GM18861 (cell line): ENCODE data around the gene CBFB.

ENCODE experiments used
- ATAC-seq: cut with Tn5 transposase; IDR thresholded peaks from one replicate; pipeline ENCODE4 v1.9.1; 2021; ENCODE audit not compliant: unreplicated experiment

Gene CBFB

DNA sequence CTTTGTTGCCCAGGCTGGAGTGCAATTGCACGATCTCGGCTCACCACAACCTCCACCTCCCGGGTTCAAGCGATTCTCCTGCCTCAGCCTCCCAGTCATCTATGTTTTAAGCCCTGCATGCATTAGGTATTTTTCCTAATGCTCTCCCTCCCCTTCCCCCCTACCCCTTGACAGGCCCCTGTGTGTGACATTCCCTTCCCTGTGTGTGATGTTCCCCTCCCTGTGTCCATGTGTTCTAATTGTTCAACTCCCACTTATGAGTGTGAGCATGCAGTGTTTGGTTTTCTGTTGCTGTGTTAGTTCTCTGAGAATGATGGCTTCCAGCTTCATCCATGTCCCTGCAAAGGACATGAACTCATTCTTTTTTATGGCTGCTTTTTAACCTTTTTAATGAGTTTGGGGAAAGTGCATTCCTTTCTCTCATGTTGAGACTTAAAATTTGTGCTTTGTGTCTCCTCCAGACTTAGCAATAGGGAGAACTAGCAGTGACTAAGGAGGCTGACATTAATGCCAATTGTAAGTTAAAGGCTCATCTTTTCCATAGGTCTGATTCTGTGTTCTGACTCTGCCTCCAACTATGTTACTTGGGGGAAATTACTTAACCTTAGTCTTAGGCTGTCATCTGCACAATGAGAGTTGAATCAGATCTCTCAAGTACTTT lies 63.1 kb downstream of the CBFB start:
- ATAC-seq: no peak

DNA sequence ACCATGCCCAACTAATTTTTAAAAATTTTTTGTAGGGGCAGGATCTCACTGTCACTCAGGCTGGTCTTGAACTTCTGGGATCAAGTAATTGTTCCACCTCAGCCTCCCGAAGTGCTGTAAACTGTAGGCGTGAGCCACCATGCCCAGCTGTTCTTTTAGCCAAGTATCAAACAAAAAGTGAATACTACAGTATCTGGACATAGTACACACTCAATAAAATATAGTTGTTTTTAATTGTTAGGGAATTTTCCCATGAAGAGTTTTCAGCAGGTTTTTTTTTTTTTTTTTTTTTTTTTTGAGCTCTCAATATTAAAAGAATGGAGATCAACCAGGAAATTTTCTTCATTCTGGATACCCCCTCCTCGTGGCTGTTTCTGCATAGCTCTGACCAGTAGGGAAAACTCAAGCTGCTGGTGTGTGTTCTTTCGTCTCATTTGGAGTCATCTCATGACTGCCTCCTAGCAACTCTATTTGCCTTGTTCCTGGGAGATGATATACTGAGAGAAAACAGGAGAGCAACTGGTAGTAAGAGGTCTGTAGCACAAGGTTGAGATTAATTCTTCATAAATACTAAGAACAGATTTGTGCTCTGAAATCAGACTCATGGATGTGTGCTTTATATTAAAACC lies 64.3 kb downstream of the CBFB start:
- ATAC-seq: no peak

DNA sequence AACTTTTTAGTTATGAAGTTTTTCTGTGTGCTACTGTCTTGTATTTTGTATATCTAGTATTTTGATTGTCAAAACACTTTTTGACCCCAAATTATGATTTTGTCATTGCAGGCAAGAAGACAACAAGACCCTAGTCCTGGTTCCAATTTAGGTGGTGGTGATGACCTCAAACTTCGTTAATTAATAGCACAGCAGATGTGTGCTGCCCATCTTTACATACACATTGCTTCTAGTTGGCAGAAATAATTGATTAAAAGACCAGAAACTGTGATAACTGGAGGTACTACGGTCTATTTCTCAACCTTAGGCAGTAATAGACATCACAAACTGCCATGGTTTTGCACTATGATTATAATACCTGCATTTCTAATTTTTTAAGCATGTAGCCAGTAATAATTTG lies 69.7 kb downstream of the CBFB start:
- ATAC-seq: no peak

DNA sequence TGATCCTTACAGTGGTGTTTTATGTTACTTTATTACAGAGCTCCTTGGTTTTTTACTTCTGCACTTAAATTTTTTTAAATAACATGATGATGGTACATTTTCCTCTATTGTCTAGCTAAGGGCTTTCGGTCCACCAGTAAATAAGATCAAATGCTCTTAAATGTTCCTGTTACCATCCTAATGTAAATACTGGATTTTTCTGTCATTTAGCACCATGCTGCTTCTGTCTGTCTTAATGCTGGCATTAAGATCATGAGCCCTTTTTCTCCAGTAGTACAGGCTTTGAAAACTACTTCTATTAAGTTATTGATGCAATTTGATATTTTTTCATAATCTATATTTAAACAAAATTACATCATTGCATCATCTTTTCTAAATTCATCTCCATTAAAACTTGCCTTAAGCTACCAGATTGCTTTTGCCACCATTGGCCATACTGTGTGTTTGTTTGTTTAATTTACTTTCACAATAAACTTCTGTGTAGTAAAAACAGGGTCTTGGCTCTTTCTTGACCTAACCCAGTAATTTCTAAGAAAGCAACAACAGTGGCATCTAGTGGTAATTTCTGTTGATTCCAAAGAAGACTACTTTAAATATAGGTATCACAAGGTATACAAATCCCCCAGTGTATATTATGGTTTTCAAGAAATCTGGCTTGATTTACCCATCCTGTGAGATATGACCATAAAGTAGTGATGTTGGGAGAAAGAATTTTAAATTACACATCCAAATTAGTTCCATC lies 71.8 kb downstream of the CBFB start:
- no peak for ATAC-seq

DNA sequence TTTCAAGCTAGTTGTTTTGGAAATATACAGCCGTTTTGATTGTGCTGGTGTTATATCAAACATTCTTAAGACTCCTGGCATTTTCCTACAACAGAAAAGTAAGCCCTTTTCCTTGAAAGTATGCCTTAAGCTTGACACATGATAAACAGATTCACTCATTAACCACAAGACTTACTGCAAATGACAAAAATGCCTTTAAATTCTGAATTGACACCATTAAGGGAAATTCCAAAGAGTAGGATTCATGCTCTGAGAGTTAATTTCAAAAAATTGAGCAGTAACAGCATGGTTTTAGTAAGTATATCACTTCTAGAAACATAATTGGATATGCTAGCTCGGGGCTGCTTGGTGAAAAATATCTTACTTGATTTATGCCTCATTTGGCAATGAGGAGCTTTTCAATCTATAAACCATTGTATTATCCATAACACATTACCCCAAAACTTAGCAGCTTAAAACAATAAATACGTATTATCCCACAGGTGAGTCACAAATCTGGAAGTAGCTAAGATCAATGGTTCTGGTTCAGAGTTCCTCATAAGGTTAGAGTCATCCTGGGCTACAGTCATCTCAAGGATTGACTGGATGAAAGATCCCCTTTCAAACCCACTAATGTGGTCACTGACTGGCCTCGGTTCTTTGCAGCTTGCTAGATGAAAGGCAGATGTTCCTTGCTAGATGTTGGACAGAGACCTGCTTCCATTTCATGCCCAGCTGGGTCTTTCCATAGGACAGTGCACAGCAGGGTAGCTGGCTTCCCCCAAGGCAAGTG lies 72.5 kb downstream of the CBFB start:
- no peak for ATAC-seq

DNA sequence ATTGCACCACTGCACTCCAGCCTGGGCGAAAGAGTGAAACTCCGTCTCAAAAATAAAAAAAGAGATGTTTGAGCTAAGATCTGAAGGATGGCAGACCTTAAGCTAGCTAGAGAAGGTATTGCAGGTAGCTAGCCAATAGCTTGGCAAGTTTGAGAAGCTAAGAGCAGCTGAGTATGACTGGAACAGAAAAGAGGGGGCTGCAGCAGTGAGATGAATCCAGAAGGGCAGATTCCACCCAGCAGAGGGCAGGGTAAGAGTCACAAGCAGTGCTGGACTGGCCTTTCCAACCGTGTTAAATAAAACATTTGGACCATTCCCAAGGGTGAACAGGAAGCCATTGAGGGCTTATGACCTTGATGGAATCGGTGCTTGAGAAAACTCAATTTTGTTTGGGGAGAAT lies 75.1 kb downstream of the CBFB start:
- ATAC-seq: no peak

DNA sequence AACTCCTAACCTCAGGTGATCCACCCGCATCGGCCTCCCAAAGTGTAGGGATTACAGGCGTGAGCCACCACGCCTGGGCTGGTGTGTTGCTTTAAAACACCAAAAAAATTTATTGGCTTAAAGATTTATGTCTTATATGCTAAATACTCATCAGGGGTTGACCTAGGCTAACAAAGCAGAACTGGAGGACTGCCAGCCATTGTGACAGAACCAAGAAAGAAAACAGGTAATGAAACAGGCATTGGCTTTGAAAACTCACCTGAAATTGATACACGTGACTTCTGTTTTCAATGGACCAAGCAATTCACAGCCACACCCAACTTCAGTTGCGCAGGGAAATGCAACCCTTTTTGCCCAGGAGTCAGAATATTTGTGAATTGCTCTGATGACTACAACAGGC lies 75.9 kb downstream of the CBFB start:
- ATAC-seq: no peak

DNA sequence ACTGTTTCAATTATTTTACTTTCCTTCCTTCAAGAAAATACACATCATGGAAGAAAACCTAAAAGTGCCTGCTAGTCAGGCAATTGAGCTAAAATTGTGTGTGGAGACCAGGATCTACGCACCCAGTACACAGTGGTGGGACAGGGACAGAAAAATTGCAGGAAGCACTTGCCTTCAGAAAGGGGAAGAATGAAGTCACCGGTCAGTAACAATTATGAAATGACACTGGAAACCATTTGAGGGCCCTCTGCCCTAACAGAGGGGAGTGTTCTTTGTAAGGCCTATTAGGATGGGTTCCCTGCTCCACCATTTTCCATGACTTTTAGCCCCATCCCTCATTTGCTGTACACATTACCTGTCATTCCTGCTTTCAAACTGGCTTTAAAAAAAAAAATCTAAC lies 76.3 kb downstream of the CBFB start:
- ATAC-seq: no peak

DNA sequence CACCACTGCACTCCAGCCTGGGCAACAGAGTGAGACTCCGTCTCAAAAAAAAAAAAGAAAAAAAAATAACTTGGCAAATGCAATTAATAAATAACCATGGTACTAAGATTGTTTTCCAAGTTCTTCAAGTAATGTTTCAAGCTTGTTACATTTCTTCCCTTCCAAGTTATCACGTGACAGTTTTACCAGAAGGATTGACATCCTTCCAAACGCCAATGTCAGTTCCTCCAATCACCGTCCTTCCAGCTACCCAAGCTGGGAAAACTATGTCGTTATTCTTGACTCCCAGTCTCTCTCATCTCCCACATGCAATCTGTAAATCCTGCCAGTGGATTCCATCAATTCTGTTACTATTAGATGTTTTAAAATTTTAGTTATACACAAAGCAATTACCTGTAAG lies 76.9 kb downstream of the CBFB start:
- ATAC-seq: no peak

DNA sequence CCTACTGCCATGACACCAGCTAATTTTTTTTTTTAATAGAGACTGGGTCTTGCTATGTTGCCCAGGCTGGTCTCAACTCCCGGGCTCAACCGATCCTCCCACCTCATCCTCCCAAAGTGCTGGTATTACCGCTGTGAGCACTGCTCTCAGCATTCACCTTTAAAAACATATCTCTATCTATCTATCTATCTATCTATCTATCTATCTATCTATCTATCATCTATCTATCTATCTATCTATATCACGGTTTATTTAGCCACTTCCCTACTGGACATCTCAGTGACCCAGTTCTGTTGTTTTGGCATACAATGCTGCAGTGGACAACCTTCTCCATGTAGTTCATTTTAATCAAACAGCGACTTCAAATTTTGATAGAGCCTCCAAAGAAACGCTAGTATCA lies 79.5 kb downstream of the CBFB start:
- no peak for ATAC-seq

DNA sequence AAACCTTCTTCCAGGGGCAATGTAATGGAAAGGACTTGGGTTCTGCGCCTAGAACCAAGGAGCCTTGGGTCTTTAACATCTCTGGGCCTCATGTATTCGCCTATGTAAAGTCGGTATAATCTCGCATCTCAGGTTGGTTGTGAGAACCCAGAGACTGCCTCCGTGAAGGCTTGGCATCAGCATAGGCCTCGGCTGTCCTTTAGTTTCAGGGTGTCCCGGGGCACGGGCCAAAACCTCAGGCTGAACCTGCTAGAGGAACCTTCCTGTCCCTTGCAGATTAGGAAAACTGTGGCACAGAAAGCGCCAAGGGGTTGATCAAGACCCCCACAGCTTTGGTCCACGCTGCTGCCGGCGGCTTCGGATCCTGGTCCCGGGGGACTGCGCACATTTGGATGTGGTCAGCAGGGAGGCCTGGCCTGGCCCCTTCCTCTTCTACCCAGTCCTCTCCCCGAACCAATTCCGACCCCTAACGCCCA lies 80.0 kb downstream of the CBFB start:
- no peak for ATAC-seq

DNA sequence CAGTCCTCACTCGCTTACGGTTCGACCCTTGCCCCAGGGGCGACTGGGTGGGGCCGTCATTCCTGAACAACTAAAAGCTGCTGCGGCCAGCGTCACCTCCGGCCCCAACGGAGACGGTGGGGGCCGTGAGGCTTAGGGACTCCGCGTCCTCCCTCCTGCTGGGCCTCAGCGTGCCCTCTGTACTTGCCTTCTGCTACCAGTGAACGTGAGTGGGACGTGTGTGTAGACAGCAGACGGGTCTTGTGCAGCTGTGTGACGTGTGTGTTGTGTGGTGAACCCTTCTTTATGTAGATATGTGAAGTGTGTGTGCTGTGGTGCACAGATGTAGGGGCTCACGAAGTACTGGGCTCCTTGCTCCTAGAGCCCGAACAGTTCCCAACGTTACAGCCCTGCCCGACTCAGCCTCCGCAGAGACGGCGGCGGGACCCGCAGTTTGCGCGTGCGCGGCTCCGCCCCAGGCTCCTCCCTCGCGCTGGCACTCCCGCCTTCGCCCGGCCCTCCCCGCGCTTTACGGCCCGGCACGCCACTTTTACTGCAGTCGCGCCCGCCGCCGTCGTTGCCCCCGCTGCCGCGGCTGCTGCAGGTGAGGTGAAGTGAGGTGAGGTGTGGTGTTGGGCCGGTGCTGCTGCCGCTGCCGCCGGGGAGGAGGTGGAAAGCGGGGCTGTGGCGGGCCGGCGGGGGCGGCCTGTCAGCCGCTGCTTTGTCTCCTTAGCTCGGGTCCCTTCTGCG lies 80.6 kb downstream of the CBFB start, which contains the start of gene PHAF1:
Gene PHAF1, plus strand, starts transcription at position 535 of the 729 bp plus-strand sequence. CDS start 235 bp downstream, outside the sequence.
- peak; percentile 58 for ATAC-seq

DNA sequence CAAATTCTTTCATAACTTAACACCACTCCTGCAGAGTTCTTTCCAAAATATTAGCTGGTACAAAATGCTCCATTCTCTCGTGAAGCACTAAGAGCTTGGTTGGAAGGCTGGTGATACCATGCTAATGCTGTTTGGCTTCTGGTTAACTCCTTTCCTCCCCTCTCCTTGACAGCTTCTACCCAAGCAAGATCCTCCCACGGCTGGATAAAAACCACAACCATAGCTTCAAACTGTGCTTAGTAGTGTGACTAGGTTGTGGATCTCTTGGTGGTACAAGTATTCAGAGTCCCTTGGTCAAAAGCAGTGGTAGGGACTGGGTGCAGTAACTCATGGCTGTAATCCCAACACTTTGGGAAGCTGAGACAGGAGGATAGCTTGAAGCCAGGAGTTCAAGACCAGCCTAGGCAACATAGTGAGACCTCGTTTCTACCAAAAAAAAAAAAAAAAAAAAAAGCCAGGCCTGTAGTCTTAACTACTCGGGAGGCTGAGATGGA lies 83.0 kb downstream of the CBFB start:
- ATAC-seq: no peak

DNA sequence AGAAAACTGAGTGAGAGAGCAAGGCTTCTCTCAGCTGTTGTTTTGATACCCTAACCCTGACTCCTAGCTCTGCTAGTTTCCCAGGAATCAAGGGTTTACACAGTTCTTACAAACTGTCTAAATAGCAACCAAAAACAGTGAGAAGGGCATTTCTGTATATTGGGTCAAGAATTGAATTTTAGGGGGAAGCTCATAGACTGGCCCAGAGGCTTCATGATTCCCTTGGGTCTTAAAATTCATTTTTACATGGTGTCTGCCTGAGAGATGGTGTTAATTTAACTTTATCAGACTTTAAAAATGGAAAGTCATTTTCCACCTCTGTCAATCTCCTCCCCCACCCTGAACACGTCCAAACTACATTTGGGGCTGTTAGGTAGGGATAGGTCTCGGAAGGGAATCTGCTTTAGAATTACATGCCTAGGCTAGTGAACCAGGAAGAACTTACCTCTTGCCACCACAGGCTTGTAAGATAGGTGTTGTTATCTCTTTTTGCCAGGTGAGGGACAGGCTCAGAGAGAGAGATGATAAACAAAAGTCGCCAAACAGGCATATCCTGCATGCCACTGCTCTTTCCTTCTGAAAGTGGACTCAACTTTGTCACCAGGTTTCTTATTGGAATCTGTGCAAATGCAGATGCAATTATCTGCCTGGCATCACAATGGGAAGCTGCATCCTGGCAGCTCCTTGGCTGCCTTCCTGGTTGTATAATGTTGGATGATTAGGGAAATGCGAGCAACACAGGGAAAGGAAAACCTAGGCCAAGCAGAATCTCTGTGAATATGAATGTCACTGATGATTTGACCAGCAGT lies 83.8 kb downstream of the CBFB start:
- no peak for ATAC-seq

DNA sequence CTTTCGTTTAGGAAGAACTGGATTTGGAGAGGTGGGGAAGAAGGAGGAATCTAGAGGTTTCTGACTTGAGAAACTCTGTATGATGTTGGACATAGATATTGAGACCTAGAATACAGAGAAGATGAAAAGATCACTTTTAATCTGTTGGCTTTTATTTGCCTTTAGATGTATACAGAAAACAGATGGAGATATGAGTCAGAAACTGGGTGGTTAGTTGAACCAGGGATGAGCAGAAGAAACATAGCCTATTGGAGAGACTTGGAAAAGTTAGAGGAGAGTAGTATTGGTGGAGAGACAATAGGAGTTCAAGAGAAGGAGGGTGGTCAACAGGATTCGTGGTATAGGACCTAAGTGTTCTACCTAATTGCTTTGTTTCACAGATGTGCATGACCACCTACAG lies 85.8 kb downstream of the CBFB start:
- ATAC-seq: no peak

DNA sequence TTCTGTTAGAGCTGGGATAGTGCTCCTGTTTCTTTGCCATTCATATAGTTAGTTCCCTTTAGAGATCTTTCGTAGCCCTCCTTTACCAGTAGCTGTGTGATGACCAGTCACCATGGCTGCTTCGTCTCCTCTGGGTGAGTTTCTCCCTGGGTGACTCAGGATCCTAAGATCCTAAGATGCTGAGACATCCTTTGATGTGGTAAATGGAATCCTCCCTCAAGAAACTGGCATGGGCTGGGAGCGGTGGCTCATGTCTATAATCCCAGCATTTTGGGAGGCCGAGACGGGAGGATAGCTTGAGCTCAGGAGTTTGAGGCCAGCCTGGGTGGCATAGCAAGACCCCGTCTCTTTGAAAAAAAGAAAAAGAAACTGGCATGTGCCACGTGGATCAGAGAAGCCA lies 86.7 kb downstream of the CBFB start:
- no peak for ATAC-seq

DNA sequence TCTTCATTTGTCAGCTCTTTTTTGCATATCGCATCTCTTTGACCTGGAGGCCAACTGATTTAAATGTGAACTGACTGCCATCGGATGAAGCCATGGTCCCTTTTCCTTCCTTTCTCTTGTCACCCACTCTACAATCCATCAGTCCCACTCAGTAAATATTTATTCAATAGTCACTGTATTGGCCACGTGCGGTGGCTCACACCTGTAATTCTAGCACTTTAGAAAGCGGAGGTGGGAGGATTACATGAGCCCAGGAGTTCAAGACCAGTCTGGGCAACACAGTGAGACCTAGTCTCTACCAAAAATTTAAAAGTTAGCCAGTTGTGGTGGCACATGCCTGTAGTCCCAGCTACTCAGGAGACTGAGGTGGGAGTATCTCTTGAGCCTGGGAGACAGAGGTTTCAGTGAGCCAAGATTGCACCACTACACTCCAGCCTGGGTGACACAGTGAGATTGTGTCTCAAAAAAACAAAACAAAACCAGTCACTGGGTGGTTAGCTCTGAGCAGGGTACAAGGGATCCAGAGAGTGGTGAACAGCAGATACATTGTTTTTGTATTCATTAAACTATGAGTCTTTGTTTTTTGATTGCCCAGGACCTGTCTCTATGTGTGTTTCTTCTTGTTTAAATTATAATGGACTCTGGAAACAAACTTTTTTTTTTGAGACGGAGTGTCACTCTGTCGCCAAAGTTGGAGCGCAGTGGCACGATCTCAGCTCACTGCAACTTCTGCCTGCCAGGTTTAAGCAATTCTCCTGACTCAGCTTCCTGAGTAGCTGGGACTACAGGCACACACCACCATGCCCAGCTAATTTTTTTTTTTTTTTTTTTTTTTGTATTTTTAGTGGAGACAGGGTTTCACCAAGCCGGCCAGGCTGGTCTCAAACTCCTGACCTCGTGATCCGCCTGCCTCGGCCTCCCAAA lies 87.7 kb downstream of the CBFB start:
- ATAC-seq: no peak

DNA sequence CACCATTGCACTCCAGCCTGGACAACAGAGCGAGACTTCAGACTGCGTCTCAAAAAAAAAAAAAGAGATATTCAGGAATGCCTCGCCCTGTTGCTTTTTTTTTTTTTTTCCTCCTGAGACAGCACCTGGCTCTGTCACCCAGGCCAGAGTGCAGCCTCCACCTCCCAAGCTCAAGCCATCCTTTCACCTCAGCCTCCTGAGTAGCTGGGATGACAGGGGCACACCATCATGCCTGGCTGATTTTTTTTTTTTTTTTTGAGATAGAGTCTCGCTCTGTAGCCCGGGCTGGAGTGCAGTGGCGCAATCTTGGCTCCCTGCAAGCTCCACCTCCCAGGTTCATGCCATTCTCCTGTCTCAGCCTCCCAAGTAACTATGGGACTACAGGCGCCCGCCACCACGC lies 88.8 kb downstream of the CBFB start:
- no peak for ATAC-seq

DNA sequence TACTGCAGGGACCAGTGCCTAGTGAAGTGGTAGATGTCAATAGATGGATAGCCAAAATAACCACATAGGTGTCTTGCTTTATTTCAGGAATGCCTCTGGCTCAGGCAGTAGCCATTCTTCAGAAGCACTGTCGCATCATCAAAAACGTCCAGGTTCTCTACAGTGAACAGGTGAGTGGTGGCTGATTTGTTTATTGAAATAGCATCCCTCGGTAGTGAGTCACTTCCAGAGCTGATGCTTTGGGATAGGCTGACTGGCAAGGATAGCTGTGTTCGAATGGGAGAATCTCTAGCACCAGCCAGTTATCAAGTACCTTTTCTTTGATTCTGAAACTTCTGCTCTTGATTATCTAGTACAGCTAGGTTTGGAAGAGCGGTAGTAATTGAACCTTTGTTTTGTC lies 91.1 kb downstream of the CBFB start:
- ATAC-seq: no peak
